Activated gamma-delta T cell treated with Interleukin-2 at 50 U/mL for 16 hours (primary cell): ENCODE data around the gene CASP6.
"Not testable (repeated sequence)": the region's sequence is repeated elsewhere in the genome, so short reads cannot be mapped to it uniquely, and the experiment has no call there.

Experiments used
- DNase-seq: peaks from one replicate; pipeline ENCODE4 v3.0.0-alpha.2; 2020

The CASP6 gene

GRCh38 chr4:109718759-109719158 lies 15.5 kb upstream of the CASP6 start:
- DNase-seq = no peak

- no peak for DNase-seq
These were observed 10.3 kb upstream of the CASP6 start for GRCh38 chr4:109713500-109713899.

- DNase-seq = no peak
These were observed 5.7 kb upstream of the CASP6 start for GRCh38 chr4:109708990-109709389.

- no peak for DNase-seq
These were observed 5.2 kb upstream of the CASP6 start for GRCh38 chr4:109708435-109708834.

GRCh38 chr4:109703664-109704361 lies 568 bp upstream of the CASP6 start:
- DNase-seq = no peak

- no peak for DNase-seq
These were observed 1.5 kb downstream of the CASP6 start for GRCh38 chr4:109701566-109702410.

- DNase-seq = no peak
These were observed 3.6 kb downstream of the CASP6 start for GRCh38 chr4:109699553-109700225.

- no peak for DNase-seq
These were observed 4.6 kb downstream of the CASP6 start for GRCh38 chr4:109698656-109699055.

GRCh38 chr4:109691411-109691920 lies 11.8 kb downstream of the CASP6 start:
- DNase-seq = no peak

- DNase-seq = no peak
These were observed 12.4 kb downstream of the CASP6 start for GRCh38 chr4:109690690-109691410.

- DNase-seq = no peak
These were observed 18.5 kb downstream of the CASP6 start for GRCh38 chr4:109684727-109685126.

GRCh38 chr4:109683621-109684253 lies 19.5 kb downstream of the CASP6 start:
- no peak for DNase-seq

GRCh38 chr4:109682875-109683274 lies 20.4 kb downstream of the CASP6 start:
- no peak for DNase-seq

GRCh38 chr4:109678925-109679324 lies 24.3 kb downstream of the CASP6 start:
- DNase-seq = not testable (repeated sequence)

- DNase-seq = not testable (repeated sequence)
These were observed 24.8 kb downstream of the CASP6 start for GRCh38 chr4:109678472-109678871.

- DNase-seq = no peak
These were observed 26.4 kb downstream of the CASP6 start for GRCh38 chr4:109676886-109677285.

GRCh38 chr4:109675843-109676242 lies 27.4 kb downstream of the CASP6 start:
- no peak for DNase-seq

GRCh38 chr4:109675181-109675580 lies 28.1 kb downstream of the CASP6 start:
- no peak for DNase-seq

GRCh38 chr4:109673303-109673702 lies 29.9 kb downstream of the CASP6 start:
- no peak for DNase-seq

- DNase-seq = no peak
These were observed 30.9 kb downstream of the CASP6 start for GRCh38 chr4:109672169-109672930.

GRCh38 chr4:109671350-109671749 lies 31.9 kb downstream of the CASP6 start:
- DNase-seq = no peak
